OCI-LY1 (cell line): ENCODE results near the gene CCDC192.

Experiments
- H2AFZ ChIP-seq: fragments of 200-600 bp; sonication (generic), shearing (Covaris generic); 2 replicates; pipeline ENCODE4 v1.6.0; 2014; ENCODE audit warnings: antibody characterized with exemption, mild to moderate bottlenecking, low read length
- H3F3A ChIP-seq: fragments of 200-600 bp; sonication (generic), shearing (Covaris generic); 2 replicates; pipeline ENCODE4 v1.6.0; 2014; ENCODE audit warnings: mild to moderate bottlenecking, antibody characterized with exemption, low read length, moderate library complexity; ENCODE audit not compliant: insufficient read depth
- H3K27ac ChIP-seq: fragments of 200-600 bp; sonication (generic); 2 replicates; pipeline ENCODE4 v1.5.1; 2014; ENCODE audit warnings: low read length, mixed run types, mild to moderate bottlenecking, low read depth; ENCODE audit not compliant: poor library complexity, severe bottlenecking
- H3K27me3 ChIP-seq: fragments of 200-600 bp; sonication (generic); 2 replicates; pipeline ENCODE4 v1.6.0; 2014; ENCODE audit warnings: antibody characterized with exemption, mild to moderate bottlenecking, low read length, moderate library complexity; ENCODE audit not compliant: insufficient read depth
- H3K36me3 ChIP-seq: fragments of 200-600 bp; sonication (generic); 2 replicates; pipeline ENCODE4 v1.6.1; 2014; ENCODE audit warnings: mild to moderate bottlenecking, antibody characterized with exemption, low read length, moderate library complexity, mixed read lengths; ENCODE audit not compliant: insufficient read depth
- H3K4me1 ChIP-seq: fragments of 200-600 bp; sonication (generic); 2 replicates; pipeline ENCODE4 v1.5.1; 2014; ENCODE audit warnings: mild to moderate bottlenecking, low read length, moderate library complexity; ENCODE audit not compliant: insufficient read depth, severe bottlenecking
- H3K4me2 ChIP-seq: fragments of 200-600 bp; sonication (generic), shearing (Covaris generic); 2 replicates; pipeline ENCODE4 v1.6.1; 2014; ENCODE audit warnings: low read length
- H3K4me3 ChIP-seq: fragments of 200-600 bp; sonication (generic); 2 replicates; pipeline ENCODE4 v1.5.1; 2014; ENCODE audit warnings: low read length, low read depth, mild to moderate bottlenecking, mixed read lengths; ENCODE audit not compliant: poor library complexity, severe bottlenecking
- H3K79me2 ChIP-seq: fragments of 200-600 bp; shearing (Covaris generic); 2 replicates; pipeline ENCODE4 v1.6.1; 2016; ENCODE audit warnings: mixed run types, low read length, mixed read lengths; ENCODE audit not compliant: insufficient read depth
- H3K9ac ChIP-seq: fragments of 200-600 bp; sonication (generic), shearing (Covaris generic); 2 replicates; pipeline ENCODE4 v1.6.1; 2014; ENCODE audit warnings: mild to moderate bottlenecking, low read length, mixed read lengths
- H3K9me2 ChIP-seq: fragments of 200-600 bp; sonication (generic), shearing (Covaris generic); 2 replicates; pipeline ENCODE4 v1.6.1; 2014; ENCODE audit warnings: low read depth, mild to moderate bottlenecking, low read length, mixed read lengths
- H3K9me3 ChIP-seq: fragments of 200-600 bp; shearing (Covaris generic); 2 replicates; pipeline ENCODE4 v1.6.1; 2014; ENCODE audit warnings: low read length, mixed read lengths
- H4K20me1 ChIP-seq: fragments of 200-600 bp; sonication (generic), shearing (Covaris generic); 2 replicates; pipeline ENCODE4 v1.6.0; 2016; ENCODE audit warnings: mild to moderate bottlenecking, low read length; ENCODE audit not compliant: insufficient read depth
- EZH2 ChIP-seq: fragments of 200-600 bp; sonication (generic), shearing (Covaris generic); IDR thresholded peaks from 2 replicates; pipeline ENCODE4 v1.8.0; 2017; ENCODE audit warnings: borderline replicate concordance, mixed run types, mild to moderate bottlenecking, antibody characterized with exemption, low read length, moderate library complexity, mixed read lengths
- TF ChIP-seq, protein P1 (sequence below): fragments of 200-600 bp; sonication (generic), shearing (Covaris generic); IDR thresholded peaks from 2 replicates; pipeline ENCODE4 v1.5.1; 2017; ENCODE audit warnings: mild to moderate bottlenecking, antibody characterized with exemption, low read length, moderate library complexity, mixed read lengths

CCDC192 gene

DNA sequence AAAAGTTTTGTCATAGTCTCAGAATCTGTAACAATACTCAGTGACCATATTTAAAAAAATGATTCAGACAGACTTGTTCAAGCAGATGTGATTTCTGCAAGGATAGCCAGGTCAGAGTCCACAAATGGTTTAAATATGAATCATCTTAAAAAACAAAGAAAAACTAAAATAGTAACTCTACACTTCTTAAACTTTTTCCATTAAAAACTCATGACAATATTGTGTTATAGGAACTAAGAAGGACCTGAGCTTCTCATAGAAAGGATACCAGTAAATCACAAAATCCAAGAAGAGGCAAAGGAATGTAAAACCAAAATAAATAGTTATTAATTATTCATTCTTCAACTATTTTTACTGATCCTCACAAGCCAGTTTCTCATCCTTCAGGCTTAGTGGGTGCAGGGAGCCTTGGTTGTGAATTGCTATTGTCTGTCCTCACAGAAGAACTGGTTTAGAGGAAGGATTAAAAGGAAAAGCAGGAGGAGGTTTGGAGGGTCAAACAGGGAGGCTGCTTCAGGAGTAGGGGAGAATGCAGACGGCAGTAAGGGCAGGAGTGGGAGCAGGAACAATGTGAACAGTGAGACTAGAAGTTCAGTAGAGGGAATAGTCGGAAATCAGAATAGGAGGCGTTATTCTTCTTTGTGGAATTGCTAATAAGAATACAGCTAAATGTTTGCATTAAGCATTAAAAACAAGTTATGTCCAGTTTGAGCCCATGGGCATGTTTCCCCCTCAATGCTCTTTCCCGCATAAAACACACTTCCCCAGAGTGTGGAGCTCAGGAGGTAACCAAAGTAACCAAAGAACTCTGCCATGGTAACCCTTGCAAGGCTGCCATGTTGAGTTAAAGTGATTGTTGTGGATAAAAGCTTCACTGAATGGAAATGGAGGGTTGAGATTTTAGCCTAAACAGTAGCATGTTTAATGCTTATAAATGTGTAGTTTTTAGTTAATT, 110.7 kb downstream of the CCDC192 start:
- Histone ChIP-seq H2AFZ (no peak overlapping the region), H3K27ac (no peak overlapping the region), H3K4me1 (peaks cover 5% of the 10 kb centered on the region), H3K9me2 (no peaks in the 10 kb centered on the region), H4K20me1 (no peaks in the 10 kb centered on the region), H3K9ac (no peak overlapping the region), H3K79me2 (no peaks in the 10 kb centered on the region), H3K36me3 (no peaks in the 10 kb centered on the region), H3F3A (no peaks in the 10 kb centered on the region), H3K4me3 (no peak overlapping the region), H3K4me2 (no peak overlapping the region), H3K27me3 (no peaks in the 10 kb centered on the region), H3K9me3 (no peaks in the 10 kb centered on the region)
- TF ChIP-seq EZH2, result no peak
- TF ChIP-seq, protein P1, sequence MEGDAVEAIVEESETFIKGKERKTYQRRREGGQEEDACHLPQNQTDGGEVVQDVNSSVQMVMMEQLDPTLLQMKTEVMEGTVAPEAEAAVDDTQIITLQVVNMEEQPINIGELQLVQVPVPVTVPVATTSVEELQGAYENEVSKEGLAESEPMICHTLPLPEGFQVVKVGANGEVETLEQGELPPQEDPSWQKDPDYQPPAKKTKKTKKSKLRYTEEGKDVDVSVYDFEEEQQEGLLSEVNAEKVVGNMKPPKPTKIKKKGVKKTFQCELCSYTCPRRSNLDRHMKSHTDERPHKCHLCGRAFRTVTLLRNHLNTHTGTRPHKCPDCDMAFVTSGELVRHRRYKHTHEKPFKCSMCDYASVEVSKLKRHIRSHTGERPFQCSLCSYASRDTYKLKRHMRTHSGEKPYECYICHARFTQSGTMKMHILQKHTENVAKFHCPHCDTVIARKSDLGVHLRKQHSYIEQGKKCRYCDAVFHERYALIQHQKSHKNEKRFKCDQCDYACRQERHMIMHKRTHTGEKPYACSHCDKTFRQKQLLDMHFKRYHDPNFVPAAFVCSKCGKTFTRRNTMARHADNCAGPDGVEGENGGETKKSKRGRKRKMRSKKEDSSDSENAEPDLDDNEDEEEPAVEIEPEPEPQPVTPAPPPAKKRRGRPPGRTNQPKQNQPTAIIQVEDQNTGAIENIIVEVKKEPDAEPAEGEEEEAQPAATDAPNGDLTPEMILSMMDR, result no peak

DNA sequence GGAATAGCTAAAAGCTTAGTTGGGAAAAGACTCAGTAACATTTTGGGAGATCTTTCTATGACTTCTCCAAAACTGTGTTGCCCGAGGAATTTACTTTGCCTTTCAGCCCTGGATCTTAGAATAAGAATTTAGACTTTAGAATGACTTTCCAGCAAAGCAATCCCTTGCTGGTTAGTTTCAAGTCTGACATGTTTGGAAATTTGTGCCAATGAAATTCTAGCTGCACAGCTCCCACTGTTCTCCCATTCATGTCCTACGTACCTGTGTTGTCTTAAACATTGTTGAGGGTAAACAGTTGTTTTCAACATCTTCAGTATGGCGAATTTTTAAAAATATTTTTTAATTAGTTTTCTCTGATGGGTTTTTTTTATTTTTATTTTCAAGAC, 111.4 kb downstream of the CCDC192 start:
- Histone ChIP-seq H3K79me2 (no peaks in the 10 kb centered on the region), H3K9me2 (no peaks in the 10 kb centered on the region), H3K27me3 (no peaks in the 10 kb centered on the region), H3K4me3 (no peak overlapping the region), H2AFZ (no peak overlapping the region), H3K36me3 (no peaks in the 10 kb centered on the region), H3K9ac (no peak overlapping the region), H3K27ac (no peak overlapping the region), H4K20me1 (no peaks in the 10 kb centered on the region), H3F3A (no peaks in the 10 kb centered on the region), H3K9me3 (no peaks in the 10 kb centered on the region), H3K4me1 (peaks cover 5% of the 10 kb centered on the region), H3K4me2 (no peak overlapping the region)
- TF ChIP-seq EZH2, result no peak
- TF ChIP-seq, protein P1, result no peak

DNA sequence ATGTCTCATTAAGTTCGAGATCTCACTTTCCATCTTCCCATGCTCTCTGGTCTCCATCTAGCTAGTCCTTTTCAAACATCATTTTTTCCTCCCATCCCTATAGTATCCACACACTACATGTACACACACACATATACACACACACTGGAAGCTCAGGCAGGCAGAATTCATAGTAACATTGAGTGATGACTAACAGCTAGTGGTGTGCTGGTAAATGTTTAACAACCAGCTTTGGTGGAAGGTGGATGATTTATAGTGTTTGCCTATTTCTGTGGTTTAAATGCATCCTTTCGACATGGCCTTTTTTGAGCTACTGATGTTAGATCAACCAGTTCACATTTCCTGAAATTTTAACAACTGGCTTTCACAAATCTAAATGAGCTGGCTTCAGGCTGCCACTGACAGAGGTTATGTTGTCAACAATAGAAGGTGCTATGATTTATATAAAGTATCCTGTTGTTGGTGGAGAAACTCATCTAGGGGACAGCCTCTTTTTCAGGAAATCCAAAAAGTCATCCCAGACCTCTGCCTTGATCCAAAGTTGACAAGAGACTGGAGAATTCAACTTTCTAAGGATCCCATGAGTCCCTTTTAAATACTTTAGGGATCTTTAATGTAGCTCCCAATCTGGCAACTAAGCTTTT, 117.8 kb downstream of the CCDC192 start:
- TF ChIP-seq, protein P1, result no peak
- H3K36me3 ChIP-seq, result no peaks in the 10 kb centered on the region
- peaks cover 1% of the 10 kb centered on the region for H3K4me1 ChIP-seq
- no peaks in the 10 kb centered on the region for H3K9me3 ChIP-seq
- no peak overlapping the region for H3K4me3 ChIP-seq
- H3K9me2 ChIP-seq, result no peaks in the 10 kb centered on the region
- no peak overlapping the region for H3K27ac ChIP-seq
- no peaks in the 10 kb centered on the region for H3F3A ChIP-seq
- no peak overlapping the region for H2AFZ ChIP-seq
- no peaks in the 10 kb centered on the region for H3K27me3 ChIP-seq
- no peak overlapping the region for H3K9ac ChIP-seq
- no peaks in the 10 kb centered on the region for H3K79me2 ChIP-seq
- H4K20me1 ChIP-seq, result no peaks in the 10 kb centered on the region
- no peak overlapping the region for H3K4me2 ChIP-seq
